Raji (cell line): ENCODE measurements around the gene DISC1.

Experiments used
- POLR2A ChIP-seq: IDR thresholded peaks from 2 replicates; pipeline ENCODE4 v1.6.1; 2011; ENCODE audit warnings: low read depth, low read length, control low read depth; ENCODE audit not compliant: insufficient read depth

Gene DISC1

GRCh38 chr1:231822041-231822440 is 195.5 kb downstream of the DISC1 start:
- no peak for TF ChIP-seq POLR2A

- no peak for TF ChIP-seq POLR2A
Observed at GRCh38 chr1:231826566-231826965, 200.0 kb downstream of the DISC1 start.

GRCh38 chr1:231827337-231828105 is 200.9 kb downstream of the DISC1 start:
- TF ChIP-seq POLR2A = no peak

- TF ChIP-seq POLR2A = no peak
Observed at GRCh38 chr1:231828182-231828920, 201.8 kb downstream of the DISC1 start.

GRCh38 chr1:231829332-231829731 is 202.7 kb downstream of the DISC1 start:
- no peak for TF ChIP-seq POLR2A

- TF ChIP-seq POLR2A = no peak
Observed at GRCh38 chr1:231836227-231836893, 209.8 kb downstream of the DISC1 start.

- no peak for TF ChIP-seq POLR2A
Observed at GRCh38 chr1:231838521-231838920, 211.9 kb downstream of the DISC1 start.

- no peak for TF ChIP-seq POLR2A
Observed at GRCh38 chr1:231839999-231840398, 213.4 kb downstream of the DISC1 start.

- no peak for TF ChIP-seq POLR2A
Observed at GRCh38 chr1:231841616-231842344, 215.2 kb downstream of the DISC1 start.

GRCh38 chr1:231842441-231842840 is 215.9 kb downstream of the DISC1 start:
- no peak for TF ChIP-seq POLR2A

- TF ChIP-seq POLR2A = no peak
Observed at GRCh38 chr1:231844986-231845502, 218.5 kb downstream of the DISC1 start.

- no peak for TF ChIP-seq POLR2A
Observed at GRCh38 chr1:231847612-231848397, 221.2 kb downstream of the DISC1 start.

- TF ChIP-seq POLR2A = no peak
Observed at GRCh38 chr1:231849981-231850380, 223.4 kb downstream of the DISC1 start.

GRCh38 chr1:231850786-231851185 is 224.2 kb downstream of the DISC1 start:
- no peak for TF ChIP-seq POLR2A
